GM12891 (cell line): Measurements from ENCODE around the gene NOX4.
"Not testable (repeated sequence)": the region's sequence is repeated elsewhere in the genome, so short reads cannot be mapped to it uniquely, and the experiment has no call there.

Experiments used
- DNase-seq: peaks from one replicate; pipeline ENCODE4 v3.0.0; 2011; ENCODE audit warnings: low spot score; ENCODE audit not compliant: insufficient read length
- FAIRE-seq: peaks from 2 replicates; lab custom pipeline; 2011; peaks lifted over from hg19 to GRCh38; lab: Jason Lieb, UNC
- PAX5 ChIP-seq: IDR thresholded peaks from 2 replicates; pipeline ENCODE4 v1.6.1; 2011; ENCODE audit warnings: low read length, moderate library complexity, mild to moderate bottlenecking; ENCODE audit not compliant: insufficient read depth, severe bottlenecking
- POLR2A ChIP-seq: IDR thresholded peaks from 2 replicates; pipeline ENCODE4 v1.6.1; 2011; ENCODE audit warnings: low read depth, low read length, control low read depth
- POLR2AphosphoS5 ChIP-seq: IDR thresholded peaks from 2 replicates; pipeline ENCODE4 v1.6.1; 2011; ENCODE audit warnings: low read depth, low read length, control low read depth
- POU2F2 ChIP-seq: IDR thresholded peaks from 2 replicates; pipeline ENCODE4 v1.6.1; 2011; ENCODE audit warnings: low read depth, mild to moderate bottlenecking, control low read depth, low read length, moderate library complexity
- SPI1 ChIP-seq: IDR thresholded peaks from 2 replicates; pipeline ENCODE4 v1.6.1; 2011; ENCODE audit warnings: low read depth, low read length, control low read depth
- TAF1 ChIP-seq: IDR thresholded peaks from 2 replicates; pipeline ENCODE4 v1.6.1; 2011; ENCODE audit warnings: low read depth, low read length, control low read depth

NOX4 gene

GRCh38 chr11:89361734-89362133, 129.4 kb downstream of the NOX4 start:
- FAIRE-seq (no peak), DNase-seq (no peak)
- TF ChIP-seq POLR2A (no peak), TAF1 (no peak), POU2F2 (no peak), SPI1 (no peak)

DNA sequence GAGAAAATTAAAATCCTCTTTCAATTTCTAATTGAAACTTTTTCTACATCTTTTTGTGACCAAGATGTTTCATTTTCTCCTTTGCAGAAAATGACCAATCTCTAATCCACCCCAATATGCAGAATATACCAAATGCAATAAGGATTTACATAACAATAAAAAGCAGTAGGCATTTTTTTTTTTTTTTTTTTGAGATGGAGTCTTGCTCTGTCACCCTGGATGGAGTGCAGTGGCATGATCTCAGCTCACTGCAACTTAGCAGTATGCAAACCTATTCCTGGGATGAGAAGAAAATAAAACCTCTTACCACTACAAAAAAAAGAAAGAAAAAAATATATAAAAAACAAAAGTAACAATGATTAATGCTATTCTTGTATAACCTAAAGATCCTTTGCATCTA, 132.0 kb downstream of the NOX4 start:
- not testable (repeated sequence) for FAIRE-seq, DNase-seq

- no peak for DNase-seq
- TF ChIP-seq PAX5 (no peak), POLR2AphosphoS5 (no peak), POU2F2 (no peak), POLR2A (no peak), TAF1 (no peak), SPI1 (no peak)
- FAIRE-seq, result no peak
Observed at GRCh38 chr11:89358761-89359160, 132.4 kb downstream of the NOX4 start.

DNA sequence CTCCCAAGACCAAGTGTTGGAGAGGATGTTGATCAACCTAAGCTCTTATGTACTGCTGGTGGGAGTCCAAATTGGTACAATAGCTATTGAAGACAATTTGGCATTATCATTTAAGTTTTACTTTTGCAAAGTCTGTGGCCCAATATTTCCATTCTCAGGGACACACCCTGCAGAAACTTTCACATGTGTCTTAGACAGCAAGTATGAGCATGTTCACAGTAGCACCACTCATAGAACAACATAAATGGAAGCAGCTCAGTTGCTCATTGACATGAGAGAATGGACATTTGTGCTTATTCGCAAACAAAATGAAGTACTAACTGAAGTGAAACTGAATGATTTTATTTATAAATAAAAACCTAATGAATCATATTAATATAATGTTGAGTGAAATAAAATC, 135.5 kb downstream of the NOX4 start:
- FAIRE-seq (no peak), DNase-seq (no peak)
- TF ChIP-seq PAX5, result no peak
- no peak for TF ChIP-seq SPI1
- TF ChIP-seq POLR2A, result no peak
- no peak for TF ChIP-seq POU2F2
- TF ChIP-seq POLR2AphosphoS5, result no peak
- TF ChIP-seq TAF1, result no peak

DNA sequence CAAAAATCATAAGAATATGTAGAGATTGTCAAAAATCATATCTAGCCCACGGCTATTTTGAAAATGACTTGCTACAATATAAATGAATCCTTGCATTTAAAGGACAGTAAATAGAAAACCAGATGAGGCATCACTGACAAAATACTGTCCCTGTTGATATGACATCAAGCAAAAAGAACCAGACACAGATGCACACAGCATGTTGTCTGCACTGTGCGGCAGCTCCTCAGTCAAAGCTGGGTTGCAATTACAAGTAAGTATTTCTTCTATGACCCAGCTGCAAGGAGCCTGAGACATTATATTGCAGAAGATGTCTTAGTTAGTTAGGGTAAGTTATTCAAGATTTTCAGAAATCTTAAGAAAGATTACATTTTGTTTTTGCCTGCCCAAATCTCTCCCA, 136.7 kb downstream of the NOX4 start:
- not testable (repeated sequence) for FAIRE-seq, DNase-seq

DNA sequence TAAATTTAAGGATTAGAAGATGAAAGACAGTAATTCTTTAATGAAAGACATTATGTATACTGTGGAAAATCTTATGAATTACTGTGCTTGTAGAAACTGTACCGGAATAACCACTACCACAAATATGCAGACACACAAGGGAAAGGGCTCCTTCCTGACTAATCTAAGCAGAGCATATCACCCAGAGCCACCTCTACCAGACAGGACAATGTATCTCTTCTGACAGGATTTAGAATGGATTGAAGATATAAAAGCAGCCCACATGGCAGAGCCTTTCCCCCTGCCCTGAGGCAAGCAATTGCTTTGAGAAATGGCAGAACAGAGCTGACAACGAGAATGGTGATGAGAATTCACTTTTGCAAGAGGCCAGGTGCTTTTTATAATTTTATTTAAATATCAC, 144.1 kb downstream of the NOX4 start:
- DNase-seq (no peak), FAIRE-seq (no peak)
- no peak for TF ChIP-seq POLR2AphosphoS5
- TF ChIP-seq PAX5, result no peak

DNA sequence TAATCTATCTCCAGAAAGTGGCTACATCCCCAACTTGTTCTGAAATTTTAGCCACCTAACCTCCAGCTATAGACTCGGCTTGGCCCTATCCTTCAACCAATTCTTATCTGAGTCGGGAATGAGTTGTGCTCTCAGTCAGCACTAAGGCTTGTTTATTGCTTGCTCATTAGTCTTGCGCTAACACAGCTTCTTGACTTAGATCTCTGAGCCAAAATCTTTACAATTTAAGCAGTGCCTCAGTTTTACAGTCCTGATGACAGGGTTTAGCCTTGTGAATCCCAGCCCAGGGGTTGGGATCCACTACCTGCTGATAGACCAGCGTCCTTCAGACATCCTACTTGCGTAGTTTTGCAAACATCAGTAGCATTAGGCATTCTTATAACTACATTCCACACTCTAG, 144.6 kb downstream of the NOX4 start:
- TF ChIP-seq PAX5 (no peak), TAF1 (no peak), POU2F2 (no peak), SPI1 (no peak), POLR2A (no peak), POLR2AphosphoS5 (no peak)
- FAIRE-seq (no peak), DNase-seq (no peak)

DNA sequence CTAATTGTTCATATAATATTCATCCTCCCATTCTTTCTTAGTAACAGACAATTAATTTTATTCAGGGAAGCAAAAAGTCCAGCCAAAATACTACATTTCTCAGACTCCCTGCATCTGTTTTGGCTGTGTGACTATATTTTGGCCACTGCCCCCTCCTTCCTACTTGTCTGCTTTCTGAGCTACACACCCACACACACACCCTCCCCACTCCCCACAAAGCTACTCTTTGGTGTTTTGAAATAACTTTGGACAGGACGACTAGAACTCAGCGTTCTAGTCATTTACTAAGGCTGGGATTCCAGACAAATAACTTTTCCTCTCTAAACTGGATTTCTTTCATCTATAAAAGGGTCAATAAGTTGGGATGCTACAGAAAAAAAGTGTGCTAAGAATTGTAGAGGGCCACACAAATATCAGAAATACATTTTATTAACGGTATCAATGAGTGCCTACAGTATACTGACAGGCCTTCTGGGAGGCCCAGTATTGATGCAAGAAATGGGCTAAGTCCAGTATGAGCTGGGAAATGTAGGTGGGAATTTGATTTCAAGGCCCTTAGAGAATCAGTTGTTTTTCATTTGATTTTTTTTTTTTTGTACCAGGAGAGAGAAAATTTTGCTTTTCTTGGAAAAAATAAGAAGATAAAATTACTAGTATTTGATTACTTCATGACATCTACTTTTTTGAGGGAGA, 148.1 kb downstream of the NOX4 start:
- not testable (repeated sequence) for FAIRE-seq, DNase-seq

- not testable (repeated sequence) for FAIRE-seq, DNase-seq
Observed at GRCh38 chr11:89340450-89340849, 150.7 kb downstream of the NOX4 start.

DNA sequence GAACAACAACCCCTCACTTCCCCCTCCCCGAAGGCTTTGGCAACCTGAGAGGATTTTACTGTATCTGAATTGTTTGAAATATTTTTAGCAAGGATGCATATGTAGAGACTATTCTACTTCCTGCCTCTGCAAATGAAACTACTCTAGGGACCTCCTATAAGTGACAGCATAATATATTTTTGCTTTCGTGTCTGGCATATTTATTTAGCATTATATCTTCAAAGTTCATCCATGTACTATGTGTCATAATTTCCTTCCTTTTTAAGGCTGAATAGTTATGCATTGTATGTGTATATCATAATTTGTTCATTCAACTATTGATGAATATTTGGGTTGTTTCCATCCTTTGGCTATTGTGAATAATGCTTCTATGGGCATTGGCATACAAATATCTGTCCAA, 153.1 kb downstream of the NOX4 start:
- not testable (repeated sequence) for DNase-seq, FAIRE-seq

GRCh38 chr11:89337100-89337650, 154.0 kb downstream of the NOX4 start:
- not testable (repeated sequence) for FAIRE-seq, DNase-seq

DNA sequence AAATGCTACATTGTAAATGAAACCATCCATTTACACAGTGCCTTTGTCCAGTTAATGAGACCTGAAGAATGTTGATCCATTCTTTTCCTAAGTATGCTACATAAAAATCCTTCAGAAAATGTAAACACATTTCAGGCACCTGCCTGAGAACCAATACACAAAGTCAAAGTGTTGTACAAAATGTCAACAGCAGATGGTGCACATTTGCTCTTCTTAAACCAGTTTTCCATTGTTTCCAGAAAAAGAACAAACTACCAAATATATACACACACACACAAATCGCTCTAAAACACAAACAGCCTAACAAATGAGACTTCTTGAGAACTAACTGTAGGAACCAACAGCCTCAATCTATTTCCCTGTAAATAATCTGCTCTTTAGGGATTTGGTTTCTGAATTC, 157.5 kb downstream of the NOX4 start:
- FAIRE-seq, result peak; percentile 35
- not testable (repeated sequence) for DNase-seq

DNA sequence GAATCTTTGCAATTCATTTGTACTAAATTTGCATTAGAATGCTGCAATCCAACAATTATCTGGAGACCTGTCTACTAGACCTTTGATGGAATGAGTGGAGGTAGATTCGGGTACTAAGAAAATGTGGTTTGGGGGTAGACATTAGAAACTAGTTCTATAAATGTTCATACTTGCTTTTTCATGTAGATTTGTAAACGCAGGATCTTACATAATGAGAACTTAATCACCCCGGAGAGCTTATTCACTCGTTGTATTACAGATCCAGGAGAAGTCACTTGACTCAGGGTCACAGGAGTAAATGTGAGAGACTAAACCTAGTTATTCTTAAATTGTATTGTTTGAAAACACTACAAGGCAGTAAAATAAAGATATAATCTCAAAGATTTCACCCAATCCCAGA, 159.2 kb downstream of the NOX4 start:
- DNase-seq, FAIRE-seq: not testable (repeated sequence)
